Activated T-helper 17 cell treated with anti-CD3 and anti-CD28 coated beads, Interleukin-2, amount 50 U/mL, for 72 hours (primary cell): ENCODE data around the gene REXO4. TPM values are rescaled to one million over a fixed set of nuclear protein-coding genes. Genes with fewer than 3 reads are reported as not detected.
"Not testable (repeated sequence)": the region's sequence is repeated elsewhere in the genome, so short reads cannot be mapped to it uniquely, and the experiment has no call there.

Source experiments
- ATAC-seq: fragments of 150-1000 bp; cut with Tn5 transposase; replicated peaks from 2 replicates; pipeline ENCODE4 v1.10.0; 2021; ENCODE audit warnings: mild to moderate bottlenecking, moderate library complexity
- H3K27ac Mint-ChIP-seq: one replicate; pipeline ENCODE4 v1.8.0; 2022; ENCODE audit warnings: mixed read lengths
- H3K27me3 Mint-ChIP-seq: one replicate; pipeline ENCODE4 v1.8.0; 2022; ENCODE audit warnings: mixed read lengths
- H3K36me3 Mint-ChIP-seq: one replicate; pipeline ENCODE4 v1.8.0; 2022; ENCODE audit warnings: low read depth, mild to moderate bottlenecking, mixed read lengths
- H3K4me1 Mint-ChIP-seq: one replicate; pipeline ENCODE4 v1.8.0; 2022; ENCODE audit warnings: mixed read lengths
- H3K4me3 Mint-ChIP-seq: one replicate; pipeline ENCODE4 v1.8.0; 2022; ENCODE audit warnings: mild to moderate bottlenecking, mixed read lengths
- H3K9me3 Mint-ChIP-seq: one replicate; pipeline ENCODE4 v1.8.0; 2022; ENCODE audit warnings: mixed read lengths
- total RNA-seq, 2 donors: library from RNA; stranded (reverse); gene quantifications; one replicate each; pipeline ENCODE4 v1.2.3, GENCODE V29; 2022

The REXO4 gene
- total RNA-seq, 2 donors from 2014 or later, result 26.1 to 36.5 TPM

DNA sequence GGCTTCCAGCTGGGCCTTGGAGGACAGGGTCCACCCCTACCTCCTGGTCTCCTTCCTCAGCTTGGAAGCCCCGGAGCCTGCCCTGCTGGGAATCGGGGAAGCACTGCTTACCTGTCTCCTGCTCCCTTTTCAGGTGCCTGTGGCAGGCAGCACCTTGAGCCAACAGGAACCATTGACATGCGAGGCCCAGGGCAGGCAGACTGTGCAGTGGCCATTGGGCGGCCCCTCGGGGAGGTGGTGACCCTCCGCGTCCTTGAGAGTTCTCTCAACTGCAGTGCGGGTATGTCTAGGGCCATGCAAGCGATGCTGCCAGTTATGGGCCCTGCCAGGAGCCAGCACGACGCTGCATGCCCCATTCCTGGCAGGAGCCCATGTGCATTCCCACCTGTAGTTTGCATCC is 38.1 kb upstream of the REXO4 start:
- no peaks in the 10 kb centered on the region for H3K4me1 Mint-ChIP-seq
- ATAC-seq, result no peak
- no peak overlapping the region for H3K4me3 Mint-ChIP-seq
- H3K27me3 Mint-ChIP-seq, result no peaks in the 10 kb centered on the region
- no peaks in the 10 kb centered on the region for H3K9me3 Mint-ChIP-seq
- H3K27ac Mint-ChIP-seq, result no peak overlapping the region
- no peaks in the 10 kb centered on the region for H3K36me3 Mint-ChIP-seq

DNA sequence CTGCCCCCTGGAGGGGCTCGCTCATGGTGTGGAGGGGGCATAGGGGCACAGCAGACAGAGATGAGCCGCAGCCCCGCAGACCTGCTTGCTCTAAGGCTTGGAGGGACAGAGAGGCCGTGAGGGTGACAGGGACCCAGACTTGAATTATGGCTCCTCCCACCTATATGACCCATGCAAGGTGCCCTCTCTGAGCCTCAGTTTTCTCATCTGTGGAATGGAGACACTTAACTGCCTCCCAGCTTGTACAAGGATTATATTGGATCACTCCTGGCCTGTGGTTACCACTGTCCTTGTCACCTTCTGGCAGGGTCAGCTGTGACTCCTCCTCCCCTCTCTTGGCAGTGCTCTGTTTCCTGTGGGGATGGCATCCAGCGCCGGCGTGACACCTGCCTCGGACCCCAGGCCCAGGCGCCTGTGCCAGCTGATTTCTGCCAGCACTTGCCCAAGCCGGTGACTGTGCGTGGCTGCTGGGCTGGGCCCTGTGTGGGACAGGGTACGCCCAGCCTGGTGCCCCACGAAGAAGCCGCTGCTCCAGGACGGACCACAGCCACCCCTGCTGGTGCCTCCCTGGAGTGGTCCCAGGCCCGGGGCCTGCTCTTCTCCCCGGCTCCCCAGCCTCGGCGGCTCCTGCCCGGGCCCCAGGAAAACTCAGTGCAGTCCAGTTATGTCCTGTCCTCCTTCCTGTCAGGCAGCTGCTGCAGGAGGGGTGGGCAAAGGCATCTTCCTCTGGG is 37.3 kb upstream of the REXO4 start:
- no peak overlapping the region for H3K27ac Mint-ChIP-seq
- H3K4me3 Mint-ChIP-seq, result no peak overlapping the region

GRCh38 chr9:133454325-133454724 is 36.5 kb upstream of the REXO4 start:
- H3K27me3 Mint-ChIP-seq, result no peaks in the 10 kb centered on the region

More for the DNA sequence above, 37.3 kb upstream of the REXO4 start:
- ATAC-seq, result no peak
- Mint-ChIP-seq H3K27me3 (no peaks in the 10 kb centered on the region), H3K4me1 (no peaks in the 10 kb centered on the region), H3K9me3 (no peaks in the 10 kb centered on the region), H3K36me3 (no peaks in the 10 kb centered on the region)

DNA sequence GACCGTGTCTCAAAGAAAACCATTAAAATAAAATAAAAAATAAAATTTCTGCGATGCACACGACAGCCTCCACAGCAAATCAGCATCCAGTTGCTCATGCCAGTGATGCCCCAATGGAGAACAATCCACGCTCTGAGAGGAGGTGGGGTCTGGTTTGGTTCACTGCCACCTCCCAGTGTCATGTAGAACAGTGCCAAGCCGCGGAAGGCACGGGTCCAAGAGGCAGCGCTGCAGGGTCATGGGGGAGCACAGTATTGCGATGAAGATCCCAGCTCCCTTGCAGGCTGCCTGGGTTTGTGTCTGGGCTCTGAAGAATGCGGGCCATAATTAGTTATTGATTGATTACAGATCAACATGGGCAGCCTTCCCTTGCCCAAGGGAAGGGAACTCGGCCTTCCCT is 35.8 kb upstream of the REXO4 start:
- Mint-ChIP-seq H3K9me3 (no peaks in the 10 kb centered on the region), H3K4me3 (no peak overlapping the region), H3K27me3 (no peaks in the 10 kb centered on the region), H3K4me1 (no peaks in the 10 kb centered on the region), H3K27ac (no peak overlapping the region), H3K36me3 (no peaks in the 10 kb centered on the region)
- ATAC-seq, result no peak

More at GRCh38 chr9:133454325-133454724, 36.5 kb upstream of the REXO4 start:
- Mint-ChIP-seq H3K4me3 (no peak overlapping the region), H3K9me3 (no peaks in the 10 kb centered on the region), H3K4me1 (no peaks in the 10 kb centered on the region), H3K36me3 (no peaks in the 10 kb centered on the region), H3K27ac (no peak overlapping the region)
- no peak for ATAC-seq

GRCh38 chr9:133452562-133452961 is 34.8 kb upstream of the REXO4 start:
- Mint-ChIP-seq H3K4me3 (no peak overlapping the region), H3K4me1 (no peaks in the 10 kb centered on the region), H3K36me3 (no peaks in the 10 kb centered on the region), H3K27ac (no peak overlapping the region), H3K27me3 (no peaks in the 10 kb centered on the region), H3K9me3 (no peaks in the 10 kb centered on the region)
- no peak for ATAC-seq

DNA sequence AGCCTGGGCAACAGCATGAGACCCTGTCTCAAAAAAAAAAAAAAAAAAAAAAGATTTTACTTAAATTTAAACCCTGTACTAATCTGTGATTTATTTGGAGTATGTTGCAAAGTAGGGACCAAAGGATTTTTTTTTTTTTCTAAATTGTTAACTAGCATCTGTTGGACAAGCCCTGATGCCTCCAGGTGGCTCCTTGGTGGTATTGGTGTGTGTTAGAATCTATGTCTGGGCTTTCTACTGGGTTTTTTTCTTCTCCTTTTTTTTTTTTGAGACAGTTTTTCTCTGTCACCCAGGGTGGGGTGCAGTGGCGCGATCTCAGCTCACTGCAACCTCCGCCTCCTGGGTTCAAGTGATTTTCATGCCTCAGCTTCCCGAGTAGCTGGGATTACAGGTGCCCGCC is 34.1 kb upstream of the REXO4 start:
- not testable (repeated sequence) for H3K9me3 Mint-ChIP-seq, H3K4me1 Mint-ChIP-seq, ATAC-seq, H3K27ac Mint-ChIP-seq, H3K27me3 Mint-ChIP-seq, H3K36me3 Mint-ChIP-seq, H3K4me3 Mint-ChIP-seq

DNA sequence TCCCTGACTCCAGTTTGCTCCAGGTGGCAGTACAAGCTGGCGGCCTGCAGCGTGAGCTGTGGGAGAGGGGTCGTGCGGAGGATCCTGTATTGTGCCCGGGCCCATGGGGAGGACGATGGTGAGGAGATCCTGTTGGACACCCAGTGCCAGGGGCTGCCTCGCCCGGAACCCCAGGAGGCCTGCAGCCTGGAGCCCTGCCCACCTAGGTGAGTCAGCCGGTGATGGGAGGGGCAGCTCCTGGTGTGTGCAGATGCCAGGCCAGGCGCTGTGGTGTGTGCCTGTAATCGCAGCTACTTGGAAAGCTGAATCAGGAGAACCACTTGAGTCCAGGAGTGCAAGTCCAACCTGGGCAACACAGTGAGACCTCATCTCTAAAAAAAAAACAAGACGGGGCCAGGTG is 31.9 kb upstream of the REXO4 start:
- no peaks in the 10 kb centered on the region for H3K36me3 Mint-ChIP-seq
- H3K4me3 Mint-ChIP-seq, result no peak overlapping the region
- no peak for ATAC-seq
- no peak overlapping the region for H3K27ac Mint-ChIP-seq
- H3K4me1 Mint-ChIP-seq, result no peaks in the 10 kb centered on the region
- H3K27me3 Mint-ChIP-seq, result peaks cover 4% of the 10 kb centered on the region
- H3K9me3 Mint-ChIP-seq, result no peaks in the 10 kb centered on the region

GRCh38 chr9:133448487-133448972 is 30.7 kb upstream of the REXO4 start:
- no peak overlapping the region for H3K27ac Mint-ChIP-seq

DNA sequence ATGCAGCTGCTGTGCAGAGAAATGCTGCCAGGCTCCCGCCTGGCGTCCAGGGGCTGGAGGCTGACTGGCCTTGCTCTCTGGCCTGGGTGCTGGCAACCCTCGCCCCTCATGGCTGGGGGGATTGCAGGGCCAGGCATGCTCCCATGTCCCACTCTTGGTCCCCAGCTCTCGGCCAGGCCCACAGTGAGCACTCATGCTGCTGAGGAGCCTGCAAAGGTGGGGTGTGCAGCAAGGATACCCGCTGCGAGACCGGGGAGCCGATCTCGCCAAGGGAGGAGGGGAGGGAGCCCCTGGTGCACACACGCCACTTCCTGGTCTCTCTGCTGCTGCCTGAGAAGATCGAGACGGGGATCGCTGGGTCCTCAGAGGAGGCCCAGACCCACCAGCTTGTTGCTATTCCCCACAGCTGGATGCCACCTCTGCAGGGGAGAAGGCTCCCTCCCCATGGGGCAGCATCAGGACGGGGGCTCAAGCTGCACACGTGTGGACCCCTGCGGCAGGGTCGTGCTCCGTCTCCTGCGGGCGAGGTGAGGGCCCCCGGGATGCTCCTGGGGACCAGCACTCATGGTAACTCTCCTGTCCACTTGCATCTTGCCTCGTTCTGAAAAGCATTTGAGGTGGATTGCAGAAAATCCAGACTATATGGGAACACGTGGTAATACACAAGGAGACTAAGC is 27.6 kb upstream of the REXO4 start:
- Mint-ChIP-seq H3K4me3 (no peak overlapping the region), H3K27me3 (peaks cover 4% of the 10 kb centered on the region), H3K27ac (no peak overlapping the region), H3K4me1 (no peaks in the 10 kb centered on the region), H3K9me3 (no peaks in the 10 kb centered on the region), H3K36me3 (no peaks in the 10 kb centered on the region)
- ATAC-seq, result no peak

More at GRCh38 chr9:133448487-133448972, 30.7 kb upstream of the REXO4 start:
- H3K4me3 Mint-ChIP-seq, result no peak overlapping the region
- no peaks in the 10 kb centered on the region for H3K4me1 Mint-ChIP-seq
- ATAC-seq, result no peak
- H3K36me3 Mint-ChIP-seq, result no peaks in the 10 kb centered on the region
- H3K27me3 Mint-ChIP-seq, result peaks cover 4% of the 10 kb centered on the region
- no peaks in the 10 kb centered on the region for H3K9me3 Mint-ChIP-seq

- peaks cover 4% of the 10 kb centered on the region for H3K27me3 Mint-ChIP-seq
- ATAC-seq, result no peak
- no peaks in the 10 kb centered on the region for H3K36me3 Mint-ChIP-seq
- H3K9me3 Mint-ChIP-seq, result no peaks in the 10 kb centered on the region
- no peak overlapping the region for H3K4me3 Mint-ChIP-seq
- H3K4me1 Mint-ChIP-seq, result no peaks in the 10 kb centered on the region
- no peak overlapping the region for H3K27ac Mint-ChIP-seq
Observed at GRCh38 chr9:133443982-133444381, 26.2 kb upstream of the REXO4 start.

DNA sequence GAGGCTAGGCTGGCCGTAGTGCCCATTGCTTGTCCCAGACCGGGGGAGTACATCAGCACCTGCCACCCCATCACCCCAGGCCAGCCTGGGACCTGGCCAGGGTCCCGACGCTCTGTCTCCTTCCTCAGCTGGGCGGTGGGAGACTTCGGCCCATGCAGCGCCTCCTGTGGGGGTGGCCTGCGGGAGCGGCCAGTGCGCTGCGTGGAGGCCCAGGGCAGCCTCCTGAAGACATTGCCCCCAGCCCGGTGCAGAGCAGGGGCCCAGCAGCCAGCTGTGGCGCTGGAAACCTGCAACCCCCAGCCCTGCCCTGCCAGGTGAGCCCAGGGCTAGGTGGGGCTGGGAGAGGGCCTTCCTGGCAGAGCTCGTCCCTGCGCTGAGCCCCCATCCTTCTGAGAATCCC is 25.4 kb upstream of the REXO4 start:
- Mint-ChIP-seq H3K27me3 (peaks cover 4% of the 10 kb centered on the region), H3K27ac (no peak overlapping the region), H3K36me3 (no peaks in the 10 kb centered on the region), H3K9me3 (no peaks in the 10 kb centered on the region), H3K4me1 (no peaks in the 10 kb centered on the region), H3K4me3 (no peak overlapping the region)
- ATAC-seq, result no peak

DNA sequence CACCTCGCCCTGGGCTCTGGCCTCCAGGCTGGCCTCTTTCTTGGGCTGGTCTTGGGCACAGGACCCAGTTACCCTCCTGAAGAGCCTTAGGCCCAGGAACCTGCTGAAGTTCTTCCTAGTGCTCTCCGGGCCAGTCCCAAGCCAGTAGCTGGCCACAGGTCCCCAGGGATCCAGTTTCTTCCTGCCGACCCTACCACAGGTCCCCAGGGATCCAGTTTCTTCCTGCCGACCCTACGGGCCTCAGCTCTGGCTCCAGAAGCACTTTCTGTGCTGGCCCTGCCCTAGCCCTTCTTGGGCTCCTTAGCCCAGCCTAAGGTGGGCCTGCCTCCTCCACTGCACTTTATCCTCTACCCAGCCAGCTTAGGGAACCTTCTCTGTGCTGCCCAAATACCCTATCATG is 23.8 kb upstream of the REXO4 start:
- no peaks in the 10 kb centered on the region for H3K4me1 Mint-ChIP-seq
- ATAC-seq, result no peak
- no peak overlapping the region for H3K4me3 Mint-ChIP-seq
- peaks cover 4% of the 10 kb centered on the region for H3K27me3 Mint-ChIP-seq
- H3K27ac Mint-ChIP-seq, result no peak overlapping the region
- no peaks in the 10 kb centered on the region for H3K36me3 Mint-ChIP-seq
- no peaks in the 10 kb centered on the region for H3K9me3 Mint-ChIP-seq

DNA sequence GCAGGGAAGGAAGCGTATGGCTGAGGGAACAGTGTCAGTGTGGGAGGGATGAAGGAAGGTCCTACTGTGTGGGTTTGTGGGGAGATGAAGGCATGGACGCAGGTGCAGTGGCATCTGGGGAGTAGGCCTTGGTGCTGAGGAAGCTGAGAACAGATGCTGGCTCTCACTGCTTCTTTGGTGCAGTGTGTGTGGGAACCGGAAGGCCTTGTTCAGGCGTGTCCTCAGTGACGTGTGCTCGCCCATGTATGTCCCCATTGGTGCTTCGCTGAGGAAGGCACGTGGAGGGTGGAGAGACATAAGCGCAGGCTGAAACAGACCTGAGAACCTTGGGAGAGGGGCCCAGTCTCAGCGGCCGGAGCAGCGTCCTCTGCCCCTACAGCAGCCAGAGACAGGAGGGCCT is 23.1 kb upstream of the REXO4 start:
- Mint-ChIP-seq H3K9me3 (no peaks in the 10 kb centered on the region), H3K4me3 (no peak overlapping the region), H3K4me1 (no peaks in the 10 kb centered on the region), H3K27ac (no peak overlapping the region), H3K27me3 (no peaks in the 10 kb centered on the region), H3K36me3 (no peaks in the 10 kb centered on the region)
- ATAC-seq, result peak; percentile 18

- Mint-ChIP-seq H3K36me3 (no peaks in the 10 kb centered on the region), H3K4me1 (no peaks in the 10 kb centered on the region), H3K9me3 (no peaks in the 10 kb centered on the region), H3K4me3 (no peak overlapping the region), H3K27ac (no peak overlapping the region), H3K27me3 (no peaks in the 10 kb centered on the region)
- peak; percentile 50 for ATAC-seq
Observed at GRCh38 chr9:133439337-133439736, 21.5 kb upstream of the REXO4 start.

GRCh38 chr9:133437753-133438531 is 20.1 kb upstream of the REXO4 start:
- Mint-ChIP-seq H3K4me3 (no peak overlapping the region), H3K27ac (no peak overlapping the region)

More at GRCh38 chr9:133437753-133438531, 20.1 kb upstream of the REXO4 start:
- Mint-ChIP-seq H3K4me1 (no peaks in the 10 kb centered on the region), H3K36me3 (no peaks in the 10 kb centered on the region), H3K27me3 (no peaks in the 10 kb centered on the region), H3K9me3 (no peaks in the 10 kb centered on the region)
- ATAC-seq, result peak; percentile 40
